WTC11 (cell line): ENCODE data around the gene SLC25A19.
"Not testable (repeated sequence)": the region's sequence is repeated elsewhere in the genome, so short reads cannot be mapped to it uniquely, and the experiment has no call there.

Source experiments
- TF ChIP-seq, protein P1 (sequence below): sonication (generic); formaldehyde crosslinking; IDR thresholded peaks from 2 replicates; pipeline ENCODE4 v1.8.0; 2022; ENCODE audit warnings: mild to moderate bottlenecking, missing genetic modification reagents
- TF ChIP-seq, protein P2 (sequence below): fragments of 200-600 bp; IDR thresholded peaks from 2 replicates; pipeline ENCODE4 v1.8.0; 2022; ENCODE audit warnings: antibody characterized with exemption

- TF ChIP-seq, protein P1, sequence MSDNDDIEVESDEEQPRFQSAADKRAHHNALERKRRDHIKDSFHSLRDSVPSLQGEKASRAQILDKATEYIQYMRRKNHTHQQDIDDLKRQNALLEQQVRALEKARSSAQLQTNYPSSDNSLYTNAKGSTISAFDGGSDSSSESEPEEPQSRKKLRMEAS (CRISPR knock-in tag) = not testable (repeated sequence)
- TF ChIP-seq, protein P2, sequence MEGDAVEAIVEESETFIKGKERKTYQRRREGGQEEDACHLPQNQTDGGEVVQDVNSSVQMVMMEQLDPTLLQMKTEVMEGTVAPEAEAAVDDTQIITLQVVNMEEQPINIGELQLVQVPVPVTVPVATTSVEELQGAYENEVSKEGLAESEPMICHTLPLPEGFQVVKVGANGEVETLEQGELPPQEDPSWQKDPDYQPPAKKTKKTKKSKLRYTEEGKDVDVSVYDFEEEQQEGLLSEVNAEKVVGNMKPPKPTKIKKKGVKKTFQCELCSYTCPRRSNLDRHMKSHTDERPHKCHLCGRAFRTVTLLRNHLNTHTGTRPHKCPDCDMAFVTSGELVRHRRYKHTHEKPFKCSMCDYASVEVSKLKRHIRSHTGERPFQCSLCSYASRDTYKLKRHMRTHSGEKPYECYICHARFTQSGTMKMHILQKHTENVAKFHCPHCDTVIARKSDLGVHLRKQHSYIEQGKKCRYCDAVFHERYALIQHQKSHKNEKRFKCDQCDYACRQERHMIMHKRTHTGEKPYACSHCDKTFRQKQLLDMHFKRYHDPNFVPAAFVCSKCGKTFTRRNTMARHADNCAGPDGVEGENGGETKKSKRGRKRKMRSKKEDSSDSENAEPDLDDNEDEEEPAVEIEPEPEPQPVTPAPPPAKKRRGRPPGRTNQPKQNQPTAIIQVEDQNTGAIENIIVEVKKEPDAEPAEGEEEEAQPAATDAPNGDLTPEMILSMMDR = not testable (repeated sequence)
These were observed 32.0 kb downstream of the SLC25A19 start for GRCh38 chr17:75257228-75257627.
